H9 (cell line): ENCODE results near the gene ZNF433. TPM values are rescaled to one million over a fixed set of nuclear protein-coding genes. Genes with fewer than 3 reads are reported as not detected.
A peak's percentile ranks its signal among the peaks of the same experiment; 100 is the strongest.

Source experiments
- DNase-seq: peaks from one replicate; pipeline ENCODE4 v3.0.0-alpha.2; 2017
- H2AFZ ChIP-seq: one replicate; pipeline ENCODE4 v1.6.1; 2013; ENCODE audit warnings: mild to moderate bottlenecking, low read length, control low read depth, moderate library complexity
- H2AK5ac ChIP-seq: 2 replicates; pipeline ENCODE4 v1.6.1; 2013; ENCODE audit warnings: low read length, control low read depth, mixed read lengths; ENCODE audit not compliant: insufficient read length
- H2BK120ac ChIP-seq: one replicate; pipeline ENCODE4 v1.6.1; 2013; ENCODE audit warnings: low read depth, mild to moderate bottlenecking, low read length, control low read depth, inconsistent platforms; ENCODE audit not compliant: poor library complexity, severe bottlenecking
- H2BK12ac ChIP-seq: 2 replicates; pipeline ENCODE4 v1.6.1; 2013; ENCODE audit warnings: low read length, control low read depth, mixed read lengths, low read depth; ENCODE audit not compliant: insufficient read length
- H2BK15ac ChIP-seq: 2 replicates; pipeline ENCODE4 v1.6.1; 2013; ENCODE audit warnings: low read depth, low read length, control low read depth
- H2BK20ac ChIP-seq: one replicate; pipeline ENCODE4 v1.6.1; 2013; ENCODE audit warnings: low read depth, mild to moderate bottlenecking, low read length, control low read depth, inconsistent platforms; ENCODE audit not compliant: poor library complexity, severe bottlenecking
- H2BK5ac ChIP-seq: 2 replicates; pipeline ENCODE4 v1.6.1; 2013; ENCODE audit warnings: low read length, control low read depth, mixed read lengths; ENCODE audit not compliant: insufficient read length
- H3K14ac ChIP-seq: 2 replicates; pipeline ENCODE4 v1.6.1; 2013; ENCODE audit warnings: low read length, control low read depth; ENCODE audit not compliant: insufficient read depth
- H3K18ac ChIP-seq: 2 replicates; pipeline ENCODE4 v1.6.1; 2013; ENCODE audit warnings: low read depth, mild to moderate bottlenecking, mixed read lengths, low read length, control low read depth; ENCODE audit not compliant: insufficient read length
- H3K23ac ChIP-seq: 2 replicates; pipeline ENCODE4 v1.6.1; 2013; ENCODE audit warnings: low read length, control low read depth, mixed read lengths, low read depth; ENCODE audit not compliant: insufficient read length
- H3K23me2 ChIP-seq: 2 replicates; pipeline ENCODE4 v1.6.1; 2013; ENCODE audit warnings: low read depth, mild to moderate bottlenecking, mixed read lengths, low read length, control low read depth; ENCODE audit not compliant: insufficient read length, poor library complexity, severe bottlenecking
- H3K27ac ChIP-seq: 2 replicates; pipeline ENCODE4 v1.5.1; 2013; ENCODE audit warnings: low read length, control low read depth, mixed read lengths, low read depth; ENCODE audit not compliant: insufficient read length
- H3K27me3 ChIP-seq: 2 replicates; pipeline ENCODE4 v1.6.1; 2013; ENCODE audit warnings: low read length, control low read depth, inconsistent platforms; ENCODE audit not compliant: insufficient read depth
- H3K4ac ChIP-seq: 2 replicates; pipeline ENCODE4 v1.6.1; 2013; ENCODE audit warnings: low read depth, mild to moderate bottlenecking, control low read depth, inconsistent platforms, low read length, moderate library complexity
- H3K4me1 ChIP-seq: 2 replicates; pipeline ENCODE4 v1.6.1; 2013; ENCODE audit warnings: low read length, control low read depth, inconsistent platforms; ENCODE audit not compliant: insufficient read depth
- H3K4me2 ChIP-seq: 2 replicates; pipeline ENCODE4 v1.6.1; 2013; ENCODE audit warnings: low read length, control low read depth, mixed read lengths; ENCODE audit not compliant: insufficient read length, insufficient read depth
- H3K56ac ChIP-seq: 2 replicates; pipeline ENCODE4 v1.6.1; 2013; ENCODE audit warnings: low read depth, mild to moderate bottlenecking, mixed read lengths, low read length, control low read depth; ENCODE audit not compliant: insufficient read length
- H3K79me1 ChIP-seq: 2 replicates; pipeline ENCODE4 v1.6.1; 2013; ENCODE audit warnings: low read depth, mild to moderate bottlenecking, moderate library complexity, low read length, control low read depth, inconsistent platforms; ENCODE audit not compliant: insufficient read depth, poor library complexity, severe bottlenecking
- H3K79me2 ChIP-seq: 2 replicates; pipeline ENCODE4 v1.6.1; 2013; ENCODE audit warnings: low read length, control low read depth, inconsistent platforms; ENCODE audit not compliant: insufficient read depth
- H3K9ac ChIP-seq: 2 replicates; pipeline ENCODE4 v1.6.1; 2013; ENCODE audit warnings: low read length, control low read depth, mixed read lengths; ENCODE audit not compliant: insufficient read length; ENCODE audit errors: extremely low read depth
- H3K9me3 ChIP-seq: one replicate; pipeline ENCODE4 v1.6.1; 2013; ENCODE audit warnings: low read depth, low read length, inconsistent platforms; ENCODE audit not compliant: control insufficient read depth
- H3T11ph ChIP-seq: one replicate; pipeline ENCODE4 v1.6.1; 2013; ENCODE audit warnings: mild to moderate bottlenecking, low read length, control low read depth, inconsistent platforms
- H4K20me1 ChIP-seq: one replicate; pipeline ENCODE4 v1.6.1; 2013; ENCODE audit not compliant: control insufficient read depth, insufficient read length, insufficient read depth
- H4K5ac ChIP-seq: 2 replicates; pipeline ENCODE4 v1.6.1; 2013; ENCODE audit warnings: low read depth, mild to moderate bottlenecking, mixed read lengths, low read length, control low read depth; ENCODE audit not compliant: insufficient read length
- H4K8ac ChIP-seq: replicated peaks from 2 replicates; pipeline ENCODE4 v1.6.1; 2013; ENCODE audit warnings: low read length, control low read depth, mixed read lengths, low read depth; ENCODE audit not compliant: insufficient read length
- H4K91ac ChIP-seq: 2 replicates; pipeline ENCODE4 v1.6.1; 2013; ENCODE audit warnings: low read depth, mild to moderate bottlenecking, moderate library complexity, mixed read lengths, low read length, control low read depth; ENCODE audit not compliant: insufficient read length
- H3K27ac Mint-ChIP-seq, 3 experiments: 2 replicates in 2 of 3; 3 replicates in 1 of 3; pipeline ENCODE4 v1.8.0; 2020 to 2021; ENCODE audit warnings: mixed read lengths in 3 of 3, mild to moderate bottlenecking in 1 of 3, moderate library complexity in 1 of 3
- H3K27me3 Mint-ChIP-seq: 2 replicates; pipeline ENCODE4 v1.8.0; 2021; ENCODE audit warnings: low read depth, mild to moderate bottlenecking, moderate library complexity, mixed read lengths
- H3K36me3 Mint-ChIP-seq, 3 experiments: 2 replicates in 2 of 3; 3 replicates in 1 of 3; pipeline ENCODE4 v1.8.0; 2020 to 2021; ENCODE audit warnings: low read depth in 3 of 3, mixed read lengths in 3 of 3; ENCODE audit not compliant: insufficient read depth in 1 of 3
- H3K4me1 Mint-ChIP-seq, 2 experiments: 2 replicates each; pipeline ENCODE4 v1.8.0; 2020; ENCODE audit warnings: mixed read lengths in 2 of 2
- H3K4me3 Mint-ChIP-seq, 2 experiments: 2 replicates in 1 of 2; 3 replicates in 1 of 2; pipeline ENCODE4 v1.8.0; 2020 to 2021; ENCODE audit warnings: mild to moderate bottlenecking in 2 of 2, mixed read lengths in 2 of 2, moderate library complexity in 1 of 2
- H3K9me3 Mint-ChIP-seq, 2 experiments: 2 replicates in 1 of 2; 3 replicates in 1 of 2; pipeline ENCODE4 v1.8.0; 2020; ENCODE audit warnings: mild to moderate bottlenecking in 2 of 2, mixed read lengths in 2 of 2, moderate library complexity in 1 of 2
- CTCF ChIP-seq: fragments of 200-600 bp; sonication (generic); conservative IDR thresholded peaks from 3 replicates; pipeline ENCODE4 v1.8.0; 2021; ENCODE audit warnings: antibody characterized with exemption, mild to moderate bottlenecking
- WGBS: extraction: QIAGEN DNeasy Blood & Tissue Kit; methylation state at CpG from one replicate; pipeline ENCODE4 v1.1.7; 2013; ENCODE audit warnings: missing lambda C conversion rate, low lambda C conversion rate, mixed read lengths; ENCODE audit not compliant: insufficient read length; ENCODE audit errors: extremely low coverage; 5-methylcytosine and 5-hydroxymethylcytosine counted together
- total RNA-seq: library from RNA; stranded (reverse); gene quantifications from 2 replicates; pipeline ENCODE4 v1.2.1, GENCODE V29; 2021

The ZNF433 gene
- total RNA-seq, 1 experiment from 2014 or later, result 1.9 TPM

GRCh38 chr19:12052091-12052496 lies 16.6 kb upstream of the ZNF433 start:
- H3K4ac ChIP-seq, result no peak overlapping the region
- H3K27ac Mint-ChIP-seq, result no peak overlapping the region; a peak in 2 of 7 replicates
- H3K23me2 ChIP-seq, result peaks cover 9% of the 10 kb centered on the region
- no peak overlapping the region for H4K91ac ChIP-seq
- H4K5ac ChIP-seq, result no peak overlapping the region
- H2AK5ac ChIP-seq, result no peak overlapping the region
- H4K8ac ChIP-seq, result no peak overlapping the region
- H3K9ac ChIP-seq, result peak overlapping the region; percentile 56
- H3K4me3 Mint-ChIP-seq, result peak overlapping the region; percentile 85 to 87
- no CpG with 5 or more reads among the region's 14 CpGs for WGBS
- no peak for TF ChIP-seq CTCF
- H2AFZ ChIP-seq, result no peak overlapping the region
- H3K27ac ChIP-seq, result no peak overlapping the region
- H4K20me1 ChIP-seq, result no peaks in the 10 kb centered on the region
- peak overlapping the region; percentile 83 for H3K4me2 ChIP-seq
- no peak overlapping the region for H2BK5ac ChIP-seq
- H3K23ac ChIP-seq, result no peak overlapping the region
- peaks cover 24% of the 10 kb centered on the region for H3K27me3 Mint-ChIP-seq
- no peak overlapping the region for H2BK15ac ChIP-seq
- H3K9me3 Mint-ChIP-seq, result peaks cover 13 to 33% of the 10 kb centered on the region in 2 experiments
- H3K27me3 ChIP-seq, result no peaks in the 10 kb centered on the region
- no peak overlapping the region for H2BK12ac ChIP-seq
- H3K18ac ChIP-seq, result no peak overlapping the region
- no peak overlapping the region for H3T11ph ChIP-seq
- peaks cover 17 to 21% of the 10 kb centered on the region in 2 experiments for H3K4me1 Mint-ChIP-seq
- H3K79me1 ChIP-seq, result peaks cover under 1% of the 10 kb centered on the region
- no peaks in the 10 kb centered on the region for H3K4me1 ChIP-seq
- no peak overlapping the region for H2BK120ac ChIP-seq
- H3K14ac ChIP-seq, result no peak overlapping the region
- DNase-seq, result no peak
- H3K56ac ChIP-seq, result no peak overlapping the region
- H3K36me3 Mint-ChIP-seq, result peaks cover 9 to 18% (median 11%) of the 10 kb centered on the region in 3 experiments
- no peaks in the 10 kb centered on the region; the same call in 1 of the 2 replicates for H3K79me2 ChIP-seq
- peaks cover 8% of the 10 kb centered on the region for H3K9me3 ChIP-seq
- no peak overlapping the region for H2BK20ac ChIP-seq
